ENCODE measurements around the gene CST3.

GRCh38 chr20:23625236-23625964 is 12.4 kb downstream of the CST3 start:
- TF ChIP-seq, protein P1, sequence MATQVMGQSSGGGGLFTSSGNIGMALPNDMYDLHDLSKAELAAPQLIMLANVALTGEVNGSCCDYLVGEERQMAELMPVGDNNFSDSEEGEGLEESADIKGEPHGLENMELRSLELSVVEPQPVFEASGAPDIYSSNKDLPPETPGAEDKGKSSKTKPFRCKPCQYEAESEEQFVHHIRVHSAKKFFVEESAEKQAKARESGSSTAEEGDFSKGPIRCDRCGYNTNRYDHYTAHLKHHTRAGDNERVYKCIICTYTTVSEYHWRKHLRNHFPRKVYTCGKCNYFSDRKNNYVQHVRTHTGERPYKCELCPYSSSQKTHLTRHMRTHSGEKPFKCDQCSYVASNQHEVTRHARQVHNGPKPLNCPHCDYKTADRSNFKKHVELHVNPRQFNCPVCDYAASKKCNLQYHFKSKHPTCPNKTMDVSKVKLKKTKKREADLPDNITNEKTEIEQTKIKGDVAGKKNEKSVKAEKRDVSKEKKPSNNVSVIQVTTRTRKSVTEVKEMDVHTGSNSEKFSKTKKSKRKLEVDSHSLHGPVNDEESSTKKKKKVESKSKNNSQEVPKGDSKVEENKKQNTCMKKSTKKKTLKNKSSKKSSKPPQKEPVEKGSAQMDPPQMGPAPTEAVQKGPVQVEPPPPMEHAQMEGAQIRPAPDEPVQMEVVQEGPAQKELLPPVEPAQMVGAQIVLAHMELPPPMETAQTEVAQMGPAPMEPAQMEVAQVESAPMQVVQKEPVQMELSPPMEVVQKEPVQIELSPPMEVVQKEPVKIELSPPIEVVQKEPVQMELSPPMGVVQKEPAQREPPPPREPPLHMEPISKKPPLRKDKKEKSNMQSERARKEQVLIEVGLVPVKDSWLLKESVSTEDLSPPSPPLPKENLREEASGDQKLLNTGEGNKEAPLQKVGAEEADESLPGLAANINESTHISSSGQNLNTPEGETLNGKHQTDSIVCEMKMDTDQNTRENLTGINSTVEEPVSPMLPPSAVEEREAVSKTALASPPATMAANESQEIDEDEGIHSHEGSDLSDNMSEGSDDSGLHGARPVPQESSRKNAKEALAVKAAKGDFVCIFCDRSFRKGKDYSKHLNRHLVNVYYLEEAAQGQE (IDR thresholded peaks at IDR 0.05; ENCODE audit: insufficient read depth in 1 of 2, low read depth in 2 of 2, low read length in 2 of 2): no peak
- TF ChIP-seq TAF1 (IDR thresholded peaks at IDR 0.05; ENCODE audit: borderline replicate concordance, insufficient read depth, low read length) (no peak), SIN3A (IDR thresholded peaks at IDR 0.05; ENCODE audit: borderline replicate concordance, insufficient read depth, low read length) (no peak)

Data from PFSK-1 (cell line).